ENCODE results near the gene SLC17A3.

Gene SLC17A3

GRCh38 chr6:25835442-25836283 is 38.4 kb downstream of the SLC17A3 start:
- DNase-seq (ENCODE audit: low spot score), result no peak

GRCh38 chr6:25834950-25835349 is 39.1 kb downstream of the SLC17A3 start:
- no peak for DNase-seq (ENCODE audit: low spot score)

- no peak for DNase-seq (ENCODE audit: low spot score)
Observed at GRCh38 chr6:25833136-25833535, 40.9 kb downstream of the SLC17A3 start.

GRCh38 chr6:25832670-25833069 is 41.4 kb downstream of the SLC17A3 start:
- no peak for DNase-seq (ENCODE audit: low spot score)

- DNase-seq (ENCODE audit: low spot score), result no peak
Observed at GRCh38 chr6:25832307-25832662, 41.8 kb downstream of the SLC17A3 start.

GRCh38 chr6:25831532-25832306 is 42.3 kb downstream of the SLC17A3 start, which contains the start of gene SLC17A1:
SLC17A1 (minus strand) TSS chr6:25832052; CDS start chr6:25830557, 1,495 bp downstream.
- no peak for DNase-seq (ENCODE audit: low spot score)

GRCh38 chr6:25830458-25830857 is 43.6 kb downstream of the SLC17A3 start:
- no peak for DNase-seq (ENCODE audit: low spot score)

GRCh38 chr6:25829375-25829774 is 44.7 kb downstream of the SLC17A3 start:
- DNase-seq (ENCODE audit: low spot score), result no peak

GRCh38 chr6:25821341-25821740 is 52.7 kb downstream of the SLC17A3 start:
- no peak for DNase-seq (ENCODE audit: low spot score)

GRCh38 chr6:25816252-25816651 is 57.8 kb downstream of the SLC17A3 start:
- DNase-seq (ENCODE audit: low spot score), result no peak

- DNase-seq (ENCODE audit: low spot score), result no peak
Observed at GRCh38 chr6:25815194-25815593, 58.8 kb downstream of the SLC17A3 start.

GRCh38 chr6:25804804-25805203 is 69.2 kb downstream of the SLC17A3 start:
- DNase-seq (ENCODE audit: low spot score), result no peak

- no peak for DNase-seq (ENCODE audit: low spot score)
Observed at GRCh38 chr6:25801436-25801835, 72.6 kb downstream of the SLC17A3 start.
